Kidney epithelial cell (primary cell): Measurements from ENCODE around the gene KCNMA1. TPM values are rescaled to one million over a fixed set of nuclear protein-coding genes. Genes with fewer than 3 reads are reported as not detected.

ENCODE experiments used
- DNase-seq: peaks from one replicate; pipeline ENCODE4 v3.0.0-alpha.2; 2010; ENCODE audit warnings: low read depth
- H3K27me3 ChIP-seq: 2 replicates; pipeline ENCODE4 v1.6.0; 2011; ENCODE audit warnings: low read length; ENCODE audit not compliant: control insufficient read depth, insufficient read depth
- H3K36me3 ChIP-seq: 2 replicates; pipeline ENCODE4 v1.5.1; 2011; ENCODE audit warnings: low read length; ENCODE audit not compliant: control insufficient read depth, insufficient read depth
- H3K4me3 ChIP-seq: 2 replicates; pipeline ENCODE4 v1.5.1; 2011; ENCODE audit warnings: low read depth, mild to moderate bottlenecking, control low read depth, low read length
- total RNA-seq: library from RNA; depleted of rRNA; stranded (reverse); fragments of >200 nt; gene quantifications from 2 replicates; pipeline ENCODE4 v1.2.3, GENCODE V29; 2015
- TF ChIP-seq, protein P1 (sequence below): IDR thresholded peaks from 2 replicates; pipeline ENCODE4 v1.5.1; 2011; ENCODE audit warnings: mild to moderate bottlenecking, moderate library complexity, low read length, control low read depth, inconsistent platforms; ENCODE audit not compliant: insufficient read depth, poor library complexity, severe bottlenecking

KCNMA1 gene
- total RNA-seq, 1 donor from 2014 or later = 18.9 TPM

DNA sequence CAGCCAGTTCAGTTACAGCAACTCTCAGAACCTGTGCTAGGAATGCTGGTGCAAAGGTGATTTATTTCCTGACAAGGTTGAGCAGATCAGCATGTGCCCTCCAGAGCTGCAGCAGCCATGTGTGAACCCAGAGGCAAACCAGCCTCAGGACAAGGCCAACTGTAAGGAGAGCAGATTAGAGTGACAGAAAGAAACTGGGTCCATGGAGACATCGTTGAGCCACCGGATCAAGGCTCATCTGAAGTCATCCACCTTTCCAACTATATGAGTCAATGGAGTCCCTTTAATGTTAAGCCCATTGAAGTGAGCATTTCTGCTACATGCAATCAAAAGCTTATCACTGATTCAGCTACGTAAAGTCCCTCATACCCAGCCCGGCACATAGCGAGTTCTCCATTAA lies 26.4 kb downstream of the KCNMA1 start:
- Histone ChIP-seq H3K27me3 (no peaks in the 10 kb centered on the region), H3K4me3 (no peak overlapping the region), H3K36me3 (no peaks in the 10 kb centered on the region)
- TF ChIP-seq, protein P1, sequence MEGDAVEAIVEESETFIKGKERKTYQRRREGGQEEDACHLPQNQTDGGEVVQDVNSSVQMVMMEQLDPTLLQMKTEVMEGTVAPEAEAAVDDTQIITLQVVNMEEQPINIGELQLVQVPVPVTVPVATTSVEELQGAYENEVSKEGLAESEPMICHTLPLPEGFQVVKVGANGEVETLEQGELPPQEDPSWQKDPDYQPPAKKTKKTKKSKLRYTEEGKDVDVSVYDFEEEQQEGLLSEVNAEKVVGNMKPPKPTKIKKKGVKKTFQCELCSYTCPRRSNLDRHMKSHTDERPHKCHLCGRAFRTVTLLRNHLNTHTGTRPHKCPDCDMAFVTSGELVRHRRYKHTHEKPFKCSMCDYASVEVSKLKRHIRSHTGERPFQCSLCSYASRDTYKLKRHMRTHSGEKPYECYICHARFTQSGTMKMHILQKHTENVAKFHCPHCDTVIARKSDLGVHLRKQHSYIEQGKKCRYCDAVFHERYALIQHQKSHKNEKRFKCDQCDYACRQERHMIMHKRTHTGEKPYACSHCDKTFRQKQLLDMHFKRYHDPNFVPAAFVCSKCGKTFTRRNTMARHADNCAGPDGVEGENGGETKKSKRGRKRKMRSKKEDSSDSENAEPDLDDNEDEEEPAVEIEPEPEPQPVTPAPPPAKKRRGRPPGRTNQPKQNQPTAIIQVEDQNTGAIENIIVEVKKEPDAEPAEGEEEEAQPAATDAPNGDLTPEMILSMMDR = no peak
- no peak for DNase-seq

DNA sequence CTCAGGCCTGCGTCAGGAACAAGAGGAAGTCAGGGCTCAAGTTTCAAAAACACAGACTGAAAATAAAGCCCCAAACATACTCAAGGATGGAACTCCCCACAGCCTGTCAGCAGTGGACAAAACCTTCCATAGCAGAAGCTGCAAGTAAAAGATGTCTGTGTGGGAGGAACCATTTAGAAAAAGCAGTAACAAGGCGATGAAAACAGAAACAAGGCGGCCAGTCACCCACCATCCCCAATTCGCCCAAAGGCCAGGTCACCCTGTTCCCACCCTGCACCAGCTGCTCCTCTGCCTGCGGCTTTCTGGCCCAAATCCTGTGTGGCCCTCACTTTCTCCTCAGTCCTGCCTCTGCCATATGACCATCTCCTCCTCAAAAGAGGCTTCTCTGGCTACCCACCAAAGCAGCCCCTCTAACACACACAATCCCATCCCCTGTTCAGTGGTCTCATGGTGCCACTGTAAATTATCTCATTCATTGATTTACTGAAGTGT lies 27.8 kb downstream of the KCNMA1 start:
- no peak overlapping the region for H3K4me3 ChIP-seq
- no peaks in the 10 kb centered on the region for H3K27me3 ChIP-seq
- DNase-seq = no peak

GRCh38 chr10:77608281-77608680 lies 29.3 kb downstream of the KCNMA1 start:
- H3K27me3 ChIP-seq = no peaks in the 10 kb centered on the region
- no peak overlapping the region for H3K4me3 ChIP-seq
- TF ChIP-seq, protein P1 = no peak
- DNase-seq = no peak
- no peaks in the 10 kb centered on the region for H3K36me3 ChIP-seq

More for the DNA sequence above, 27.8 kb downstream of the KCNMA1 start:
- TF ChIP-seq, protein P1 = no peak
- H3K36me3 ChIP-seq = no peaks in the 10 kb centered on the region

DNA sequence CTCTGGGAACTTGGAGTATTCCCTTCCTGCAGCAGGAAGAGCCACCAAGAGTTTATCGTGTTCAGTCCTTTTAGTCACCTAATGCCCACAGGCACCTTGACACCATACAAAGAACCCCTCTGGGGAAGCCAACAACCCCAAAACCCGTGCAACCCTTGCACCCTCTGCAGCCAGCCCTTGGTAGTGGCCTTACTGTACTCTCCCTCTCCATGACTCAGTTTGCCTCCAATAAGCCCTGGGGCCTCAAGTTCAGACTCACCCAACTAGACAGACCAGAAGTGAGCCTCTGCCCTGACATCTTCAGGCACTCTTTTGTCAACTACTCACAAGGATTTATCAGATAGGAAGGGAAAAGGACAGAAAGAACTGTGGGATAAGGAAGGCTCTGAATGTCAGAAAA lies 30.9 kb downstream of the KCNMA1 start:
- H3K27me3 ChIP-seq = no peaks in the 10 kb centered on the region
- TF ChIP-seq, protein P1 = no peak
- H3K4me3 ChIP-seq = no peak overlapping the region
- no peaks in the 10 kb centered on the region for H3K36me3 ChIP-seq
- DNase-seq = no peak

- TF ChIP-seq, protein P1 = peak; percentile 19
- Histone ChIP-seq H3K27me3 (no peaks in the 10 kb centered on the region), H3K4me3 (no peak overlapping the region), H3K36me3 (no peaks in the 10 kb centered on the region)
- DNase-seq = no peak
These were observed 32.1 kb downstream of the KCNMA1 start for GRCh38 chr10:77605466-77605865.

GRCh38 chr10:77604941-77605351 lies 32.7 kb downstream of the KCNMA1 start:
- no peak overlapping the region for H3K4me3 ChIP-seq
- no peaks in the 10 kb centered on the region for H3K27me3 ChIP-seq
- DNase-seq = no peak
- no peaks in the 10 kb centered on the region for H3K36me3 ChIP-seq
- TF ChIP-seq, protein P1 = no peak
